ENCODE results near the gene C16orf54. TPM values are rescaled to one million over a fixed set of nuclear protein-coding genes. Genes with fewer than 3 reads are reported as not detected.

The C16orf54 gene
- total and polyA plus RNA-seq, 4 donors = 0.38 to 2.4 (median 0.84) TPM

DNA sequence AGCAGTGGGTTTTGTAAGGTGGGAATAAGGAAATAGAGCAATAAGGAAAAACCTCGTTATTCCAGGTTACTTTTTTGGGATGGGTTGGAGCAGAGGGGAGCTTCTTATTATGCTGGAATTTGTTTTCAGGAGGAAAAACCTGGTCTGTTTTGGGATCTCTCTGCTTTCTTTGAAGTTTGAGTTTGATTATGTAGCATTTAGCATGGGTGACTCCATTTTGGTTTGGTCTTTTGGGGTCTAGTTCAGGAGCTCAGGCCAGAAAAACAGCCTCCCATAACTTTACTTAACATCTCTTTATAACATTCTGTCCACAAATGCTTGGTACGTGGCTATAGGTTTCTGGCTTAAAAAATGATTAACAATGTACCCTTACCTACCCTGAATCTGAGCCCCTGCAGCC, 23.7 kb upstream of the C16orf54 start:
- peaks cover under 1 to 44% (median 28%) of the 10 kb centered on the region in 4 donors for H3K4me1 ChIP-seq (ENCODE audit: control insufficient read depth in 4 of 4, insufficient read depth in 4 of 4, low read length in 3 of 4)
- no peaks in the 10 kb centered on the region for H3K27me3 ChIP-seq (ENCODE audit: control insufficient read depth in 4 of 4, insufficient read depth in 4 of 4, low read length in 3 of 4)
- no peak for DNase-seq (ENCODE audit: low spot score)
- TF ChIP-seq HNF4A (conservative IDR thresholded peaks at IDR 0.05) = no peak
- TF ChIP-seq, protein P1, sequence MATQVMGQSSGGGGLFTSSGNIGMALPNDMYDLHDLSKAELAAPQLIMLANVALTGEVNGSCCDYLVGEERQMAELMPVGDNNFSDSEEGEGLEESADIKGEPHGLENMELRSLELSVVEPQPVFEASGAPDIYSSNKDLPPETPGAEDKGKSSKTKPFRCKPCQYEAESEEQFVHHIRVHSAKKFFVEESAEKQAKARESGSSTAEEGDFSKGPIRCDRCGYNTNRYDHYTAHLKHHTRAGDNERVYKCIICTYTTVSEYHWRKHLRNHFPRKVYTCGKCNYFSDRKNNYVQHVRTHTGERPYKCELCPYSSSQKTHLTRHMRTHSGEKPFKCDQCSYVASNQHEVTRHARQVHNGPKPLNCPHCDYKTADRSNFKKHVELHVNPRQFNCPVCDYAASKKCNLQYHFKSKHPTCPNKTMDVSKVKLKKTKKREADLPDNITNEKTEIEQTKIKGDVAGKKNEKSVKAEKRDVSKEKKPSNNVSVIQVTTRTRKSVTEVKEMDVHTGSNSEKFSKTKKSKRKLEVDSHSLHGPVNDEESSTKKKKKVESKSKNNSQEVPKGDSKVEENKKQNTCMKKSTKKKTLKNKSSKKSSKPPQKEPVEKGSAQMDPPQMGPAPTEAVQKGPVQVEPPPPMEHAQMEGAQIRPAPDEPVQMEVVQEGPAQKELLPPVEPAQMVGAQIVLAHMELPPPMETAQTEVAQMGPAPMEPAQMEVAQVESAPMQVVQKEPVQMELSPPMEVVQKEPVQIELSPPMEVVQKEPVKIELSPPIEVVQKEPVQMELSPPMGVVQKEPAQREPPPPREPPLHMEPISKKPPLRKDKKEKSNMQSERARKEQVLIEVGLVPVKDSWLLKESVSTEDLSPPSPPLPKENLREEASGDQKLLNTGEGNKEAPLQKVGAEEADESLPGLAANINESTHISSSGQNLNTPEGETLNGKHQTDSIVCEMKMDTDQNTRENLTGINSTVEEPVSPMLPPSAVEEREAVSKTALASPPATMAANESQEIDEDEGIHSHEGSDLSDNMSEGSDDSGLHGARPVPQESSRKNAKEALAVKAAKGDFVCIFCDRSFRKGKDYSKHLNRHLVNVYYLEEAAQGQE (IDR thresholded peaks at IDR 0.05) = no peak
- TF ChIP-seq YY1 (IDR thresholded peaks at IDR 0.05) = no peak
- no peak for TF ChIP-seq GABPA (IDR thresholded peaks at IDR 0.05 in 1 of 2, conservative IDR thresholded peaks at IDR 0.05 in 1 of 2)
- TF ChIP-seq, protein P2, sequence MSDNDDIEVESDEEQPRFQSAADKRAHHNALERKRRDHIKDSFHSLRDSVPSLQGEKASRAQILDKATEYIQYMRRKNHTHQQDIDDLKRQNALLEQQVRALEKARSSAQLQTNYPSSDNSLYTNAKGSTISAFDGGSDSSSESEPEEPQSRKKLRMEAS (IDR thresholded peaks at IDR 0.05) = no peak
- TF ChIP-seq NR2F2 (IDR thresholded peaks at IDR 0.05) = no peak
- no peak for TF ChIP-seq EGR1 (IDR thresholded peaks at IDR 0.05; ENCODE audit: low read depth in 2 of 2)
- H3K4me3 ChIP-seq (ENCODE audit: low read depth in 1 of 3, low read length in 3 of 3) = no peak overlapping the region
- H3K36me3 ChIP-seq (ENCODE audit: control insufficient read depth in 4 of 4, insufficient read depth in 3 of 4, low read depth in 1 of 4, low read length in 3 of 4) = no peaks in the 10 kb centered on the region
- H3K27ac ChIP-seq (ENCODE audit: low read depth in 1 of 2, low read length in 2 of 2) = no peak overlapping the region
- WGBS = 90% methylated on average over 2 of the region's 2 CpGs
- H3K9ac ChIP-seq (ENCODE audit: low read depth in 1 of 2, low read length in 2 of 2) = no peak overlapping the region
- H3K9me3 ChIP-seq (ENCODE audit: control insufficient read depth in 4 of 4, low read length in 3 of 4) = no peaks in the 10 kb centered on the region

DNA sequence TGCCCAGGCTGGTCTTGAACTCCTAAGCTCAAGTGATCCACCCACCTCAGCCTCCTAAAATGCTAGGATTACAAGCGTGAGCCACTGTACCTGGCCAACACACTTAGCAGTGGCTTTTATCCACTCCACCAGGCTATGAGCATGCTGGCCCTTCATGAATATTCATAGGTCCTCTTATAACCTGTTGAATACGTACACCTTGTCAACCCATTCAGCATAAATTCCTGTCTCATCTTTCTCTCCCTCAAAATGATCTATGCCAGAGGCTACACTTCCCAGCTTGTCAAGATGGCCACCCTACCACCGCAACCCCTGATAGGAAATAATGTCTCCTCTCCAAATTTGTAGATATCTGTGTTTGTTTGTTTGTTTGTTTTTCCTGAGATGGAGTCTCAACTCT, 21.3 kb upstream of the C16orf54 start:
- TF ChIP-seq, protein P1 (IDR thresholded peaks at IDR 0.05) = no peak
- TF ChIP-seq HNF4A (conservative IDR thresholded peaks at IDR 0.05) (no peak), YY1 (IDR thresholded peaks at IDR 0.05) (no peak), EGR1 (IDR thresholded peaks at IDR 0.05; ENCODE audit: low read depth in 2 of 2) (no peak), GABPA (IDR thresholded peaks at IDR 0.05 in 1 of 2, conservative IDR thresholded peaks at IDR 0.05 in 1 of 2) (no peak)
- TF ChIP-seq, protein P3, sequence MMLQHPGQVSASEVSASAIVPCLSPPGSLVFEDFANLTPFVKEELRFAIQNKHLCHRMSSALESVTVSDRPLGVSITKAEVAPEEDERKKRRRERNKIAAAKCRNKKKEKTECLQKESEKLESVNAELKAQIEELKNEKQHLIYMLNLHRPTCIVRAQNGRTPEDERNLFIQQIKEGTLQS (IDR thresholded peaks at IDR 0.05) = no peak
- TF ChIP-seq, protein P4, sequence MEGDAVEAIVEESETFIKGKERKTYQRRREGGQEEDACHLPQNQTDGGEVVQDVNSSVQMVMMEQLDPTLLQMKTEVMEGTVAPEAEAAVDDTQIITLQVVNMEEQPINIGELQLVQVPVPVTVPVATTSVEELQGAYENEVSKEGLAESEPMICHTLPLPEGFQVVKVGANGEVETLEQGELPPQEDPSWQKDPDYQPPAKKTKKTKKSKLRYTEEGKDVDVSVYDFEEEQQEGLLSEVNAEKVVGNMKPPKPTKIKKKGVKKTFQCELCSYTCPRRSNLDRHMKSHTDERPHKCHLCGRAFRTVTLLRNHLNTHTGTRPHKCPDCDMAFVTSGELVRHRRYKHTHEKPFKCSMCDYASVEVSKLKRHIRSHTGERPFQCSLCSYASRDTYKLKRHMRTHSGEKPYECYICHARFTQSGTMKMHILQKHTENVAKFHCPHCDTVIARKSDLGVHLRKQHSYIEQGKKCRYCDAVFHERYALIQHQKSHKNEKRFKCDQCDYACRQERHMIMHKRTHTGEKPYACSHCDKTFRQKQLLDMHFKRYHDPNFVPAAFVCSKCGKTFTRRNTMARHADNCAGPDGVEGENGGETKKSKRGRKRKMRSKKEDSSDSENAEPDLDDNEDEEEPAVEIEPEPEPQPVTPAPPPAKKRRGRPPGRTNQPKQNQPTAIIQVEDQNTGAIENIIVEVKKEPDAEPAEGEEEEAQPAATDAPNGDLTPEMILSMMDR (IDR thresholded peaks at IDR 0.05; ENCODE audit: low read depth, low read length, missing input control) = no peak
- TF ChIP-seq, protein P5, sequence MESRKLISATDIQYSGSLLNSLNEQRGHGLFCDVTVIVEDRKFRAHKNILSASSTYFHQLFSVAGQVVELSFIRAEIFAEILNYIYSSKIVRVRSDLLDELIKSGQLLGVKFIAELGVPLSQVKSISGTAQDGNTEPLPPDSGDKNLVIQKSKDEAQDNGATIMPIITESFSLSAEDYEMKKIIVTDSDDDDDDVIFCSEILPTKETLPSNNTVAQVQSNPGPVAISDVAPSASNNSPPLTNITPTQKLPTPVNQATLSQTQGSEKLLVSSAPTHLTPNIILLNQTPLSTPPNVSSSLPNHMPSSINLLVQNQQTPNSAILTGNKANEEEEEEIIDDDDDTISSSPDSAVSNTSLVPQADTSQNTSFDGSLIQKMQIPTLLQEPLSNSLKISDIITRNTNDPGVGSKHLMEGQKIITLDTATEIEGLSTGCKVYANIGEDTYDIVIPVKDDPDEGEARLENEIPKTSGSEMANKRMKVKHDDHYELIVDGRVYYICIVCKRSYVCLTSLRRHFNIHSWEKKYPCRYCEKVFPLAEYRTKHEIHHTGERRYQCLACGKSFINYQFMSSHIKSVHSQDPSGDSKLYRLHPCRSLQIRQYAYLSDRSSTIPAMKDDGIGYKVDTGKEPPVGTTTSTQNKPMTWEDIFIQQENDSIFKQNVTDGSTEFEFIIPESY (IDR thresholded peaks at IDR 0.05) = no peak
- no peaks in the 10 kb centered on the region for H3K36me3 ChIP-seq (ENCODE audit: control insufficient read depth in 4 of 4, insufficient read depth in 3 of 4, low read depth in 1 of 4, low read length in 3 of 4)
- 96% methylated on average over 3 of the region's 3 CpGs for WGBS

More for the DNA sequence above, 21.3 kb upstream of the C16orf54 start:
- Histone ChIP-seq H3K4me3 (ENCODE audit: low read depth in 1 of 3, low read length in 3 of 3) (no peak overlapping the region), H3K9ac (ENCODE audit: low read depth in 1 of 2, low read length in 2 of 2) (no peak overlapping the region), H3K9me3 (ENCODE audit: control insufficient read depth in 4 of 4, low read length in 3 of 4) (no peaks in the 10 kb centered on the region), H3K27ac (ENCODE audit: low read depth in 1 of 2, low read length in 2 of 2) (no peak overlapping the region), H3K27me3 (ENCODE audit: control insufficient read depth in 4 of 4, insufficient read depth in 4 of 4, low read length in 3 of 4) (no peaks in the 10 kb centered on the region), H3K4me1 (ENCODE audit: control insufficient read depth in 4 of 4, insufficient read depth in 4 of 4, low read length in 3 of 4) (peaks cover 3 to 49% (median 28%) of the 10 kb centered on the region in 4 donors)
- DNase-seq (ENCODE audit: low spot score) = no peak
